ENCODE data around the gene PHLDA3.

- TF ChIP-seq CTCF (conservative IDR thresholded peaks at IDR 0.05; ENCODE audit: low read depth, low read length): no peak
- peak; percentile 87 for TF ChIP-seq CEBPB (IDR thresholded peaks at IDR 0.05; ENCODE audit: low read depth, low read length)
- TF ChIP-seq POLR2A (IDR thresholded peaks at IDR 0.05; ENCODE audit: low read depth, low read length): peak; percentile 67; the same call in 1 of the 2 replicates
- 0 out of 2 replicates have a peak, but pooled peaks have one; percentile 7 for TF ChIP-seq MAFK (IDR thresholded peaks at IDR 0.05; ENCODE audit: low read depth, low read length)
- TF ChIP-seq CHD1 (IDR thresholded peaks at IDR 0.05; ENCODE audit: low read depth, low read length): 0 out of 2 replicates have a peak, but pooled peaks have one; percentile 20
- TF ChIP-seq, protein P1, sequence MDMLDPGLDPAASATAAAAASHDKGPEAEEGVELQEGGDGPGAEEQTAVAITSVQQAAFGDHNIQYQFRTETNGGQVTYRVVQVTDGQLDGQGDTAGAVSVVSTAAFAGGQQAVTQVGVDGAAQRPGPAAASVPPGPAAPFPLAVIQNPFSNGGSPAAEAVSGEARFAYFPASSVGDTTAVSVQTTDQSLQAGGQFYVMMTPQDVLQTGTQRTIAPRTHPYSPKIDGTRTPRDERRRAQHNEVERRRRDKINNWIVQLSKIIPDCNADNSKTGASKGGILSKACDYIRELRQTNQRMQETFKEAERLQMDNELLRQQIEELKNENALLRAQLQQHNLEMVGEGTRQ (IDR thresholded peaks at IDR 0.05; ENCODE audit: low read depth, low read length): no peak; the same call in 1 of the 2 replicates
- TF ChIP-seq BHLHE40 (IDR thresholded peaks at IDR 0.05; ENCODE audit: low read depth, low read length): no peak
- peak; percentile 87; the same call in 1 of the 2 replicates for TF ChIP-seq MAZ (IDR thresholded peaks at IDR 0.05; ENCODE audit: borderline replicate concordance, low read depth, low read length)
- TF ChIP-seq RCOR1 (IDR thresholded peaks at IDR 0.05; ENCODE audit: insufficient replicate concordance, low read length): no peak
- peak; percentile 22; the same call in 1 of the 2 replicates for TF ChIP-seq SMC3 (IDR thresholded peaks at IDR 0.05; ENCODE audit: low read depth, low read length)
- TF ChIP-seq, protein P2, sequence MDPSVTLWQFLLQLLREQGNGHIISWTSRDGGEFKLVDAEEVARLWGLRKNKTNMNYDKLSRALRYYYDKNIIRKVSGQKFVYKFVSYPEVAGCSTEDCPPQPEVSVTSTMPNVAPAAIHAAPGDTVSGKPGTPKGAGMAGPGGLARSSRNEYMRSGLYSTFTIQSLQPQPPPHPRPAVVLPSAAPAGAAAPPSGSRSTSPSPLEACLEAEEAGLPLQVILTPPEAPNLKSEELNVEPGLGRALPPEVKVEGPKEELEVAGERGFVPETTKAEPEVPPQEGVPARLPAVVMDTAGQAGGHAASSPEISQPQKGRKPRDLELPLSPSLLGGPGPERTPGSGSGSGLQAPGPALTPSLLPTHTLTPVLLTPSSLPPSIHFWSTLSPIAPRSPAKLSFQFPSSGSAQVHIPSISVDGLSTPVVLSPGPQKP (IDR thresholded peaks at IDR 0.05; ENCODE audit: borderline replicate concordance, low read depth, low read length): no peak
These were observed 8.0 kb downstream of the PHLDA3 start for GRCh38 chr1:201460814-201461644.
